Measurements from ENCODE around the gene N4BP2L1.

The N4BP2L1 gene

GRCh38 chr13:32427852-32428580 lies at the start of gene N4BP2L1:
TSS of gene N4BP2L1 (minus strand) at chr13:32428130. CDS start at chr13:32428082, 48 bp downstream.
- peak; percentile 63 for DNase-seq (ENCODE audit: low read depth)

- DNase-seq (ENCODE audit: low read depth) = no peak
Observed at GRCh38 chr13:32476892-32477291, 49.0 kb upstream of the N4BP2L1 start.

- DNase-seq (ENCODE audit: low read depth) = no peak
Observed at GRCh38 chr13:32476021-32476731, 48.2 kb upstream of the N4BP2L1 start.

DNA sequence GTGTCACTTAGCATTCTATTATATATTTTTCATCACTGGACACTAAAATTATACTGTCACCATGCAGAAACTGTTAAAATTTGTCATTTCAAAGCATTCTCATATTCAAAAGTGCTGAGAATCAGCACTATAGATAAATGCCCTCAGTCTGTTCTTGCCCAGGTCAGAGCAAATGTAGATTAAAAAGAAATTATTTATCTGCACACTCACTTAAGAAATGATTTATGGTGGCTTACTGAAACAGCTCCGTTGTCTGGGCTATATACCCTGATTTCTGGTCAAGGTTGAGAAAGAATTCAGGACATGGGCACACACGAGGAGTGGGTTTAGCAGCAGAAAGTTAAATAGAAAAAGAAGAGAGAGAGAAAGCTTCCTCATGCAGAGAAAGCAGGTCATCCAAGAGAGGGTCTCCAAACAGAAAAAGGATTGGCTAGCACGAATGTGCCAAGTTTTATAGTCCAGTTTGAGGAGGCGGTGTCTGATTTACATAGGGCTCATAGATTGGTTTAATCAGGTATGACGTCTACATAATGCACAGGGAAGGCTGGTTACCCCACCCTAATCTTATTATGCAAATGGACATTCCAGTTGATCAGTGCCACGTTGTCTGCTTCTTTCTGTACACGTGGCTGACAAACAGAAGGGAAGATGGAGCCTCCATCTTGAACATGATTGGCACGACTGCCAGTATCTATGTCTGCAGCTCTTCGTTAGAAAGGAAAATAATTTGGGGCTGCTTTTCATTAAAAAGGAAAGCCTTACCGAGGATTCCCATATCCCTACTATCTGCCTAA lies 47.3 kb upstream of the N4BP2L1 start:
- no peak for DNase-seq (ENCODE audit: low read depth)

- no peak for DNase-seq (ENCODE audit: low read depth)
Observed at GRCh38 chr13:32473650-32474049, 45.7 kb upstream of the N4BP2L1 start.

- DNase-seq (ENCODE audit: low read depth) = no peak
Observed at GRCh38 chr13:32472194-32472621, 44.3 kb upstream of the N4BP2L1 start.

GRCh38 chr13:32471187-32471922 lies 43.4 kb upstream of the N4BP2L1 start:
- DNase-seq (ENCODE audit: low read depth) = no peak

DNA sequence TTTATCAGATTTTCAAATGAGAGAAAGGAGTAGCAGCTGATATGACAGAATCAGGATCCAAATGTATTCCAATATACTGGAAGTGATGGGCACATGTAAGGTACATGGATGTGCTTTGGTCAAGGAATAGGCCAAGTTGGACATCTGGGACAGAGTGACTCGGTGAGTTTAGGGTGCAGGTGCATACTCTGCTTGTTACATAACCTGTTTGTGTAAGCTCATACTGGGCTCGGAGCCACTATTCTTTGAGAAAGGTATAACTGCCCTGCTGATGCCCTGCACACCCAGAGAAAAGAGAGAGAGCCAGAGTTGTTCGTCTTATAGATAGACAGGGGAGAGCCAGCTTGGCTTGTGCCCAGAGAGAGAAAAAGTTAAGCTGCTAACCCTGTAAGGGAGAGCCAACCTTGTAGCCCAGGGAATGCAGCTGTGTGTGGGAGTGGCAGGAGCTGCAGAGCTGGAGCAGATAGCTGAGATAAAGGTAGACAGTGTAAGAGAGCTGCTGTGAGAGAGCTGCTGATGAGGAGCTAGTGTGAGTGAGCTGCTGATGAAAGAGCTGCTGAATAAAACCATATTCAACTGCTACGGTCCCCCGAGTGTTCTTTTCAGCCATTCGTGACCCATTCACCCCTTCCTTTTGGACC lies 40.7 kb upstream of the N4BP2L1 start:
- no peak for DNase-seq (ENCODE audit: low read depth)

DNA sequence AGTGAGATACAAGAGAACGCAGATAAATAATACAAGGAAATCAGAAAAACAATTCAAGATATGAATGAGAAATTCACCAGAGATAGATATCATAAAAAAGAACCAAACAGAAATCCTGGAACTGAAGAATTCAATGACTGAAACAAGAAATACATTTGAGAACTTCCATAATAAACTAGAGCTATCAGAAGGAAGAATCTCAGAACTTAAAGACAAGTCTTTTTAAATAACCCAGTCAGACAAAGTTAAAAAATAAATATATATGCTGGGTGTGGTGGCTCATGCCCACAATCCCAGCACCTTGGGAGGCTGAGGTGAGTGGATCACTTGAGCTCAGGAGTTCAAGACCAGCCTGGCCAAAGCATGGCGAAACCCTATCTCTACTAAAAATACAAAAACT lies 28.7 kb upstream of the N4BP2L1 start:
- DNase-seq (ENCODE audit: low read depth) = no peak

DNA sequence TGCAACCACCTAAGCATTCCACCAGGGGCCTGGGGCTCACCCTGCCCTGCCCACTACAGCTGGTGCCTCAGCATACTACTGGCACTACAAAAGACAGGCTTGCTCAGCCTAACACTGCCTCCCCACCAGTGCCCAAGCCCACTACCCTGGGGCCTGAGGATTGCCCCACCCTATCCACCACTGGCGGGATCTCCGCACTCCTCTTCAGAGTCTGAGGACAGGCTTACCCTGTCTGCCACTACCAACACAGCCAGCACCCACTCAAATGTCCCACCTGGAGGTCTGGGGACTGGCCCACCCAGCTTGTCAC lies 27.6 kb upstream of the N4BP2L1 start:
- DNase-seq (ENCODE audit: low read depth) = no peak

GRCh38 chr13:32454886-32455593 lies 27.1 kb upstream of the N4BP2L1 start:
- no peak for DNase-seq (ENCODE audit: low read depth)

DNA sequence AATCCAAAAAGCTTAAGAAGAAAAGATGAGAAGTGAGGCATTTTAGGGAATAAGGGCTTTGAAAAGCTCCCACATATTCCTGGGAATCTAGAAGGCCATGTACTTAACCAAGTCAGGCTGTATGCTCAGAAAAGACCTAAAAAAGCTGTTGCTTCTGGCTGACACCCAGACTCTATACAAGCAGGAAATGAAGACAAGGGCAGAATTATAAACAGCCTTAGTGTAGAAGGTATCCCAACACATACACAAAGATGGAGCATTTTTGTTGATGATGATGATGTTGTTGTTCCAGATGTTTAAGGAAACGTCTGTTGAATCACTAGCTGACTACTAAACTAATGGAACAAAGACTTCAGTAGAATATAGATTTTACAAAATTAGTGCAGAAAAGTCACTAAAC lies 26.1 kb upstream of the N4BP2L1 start:
- DNase-seq (ENCODE audit: low read depth) = no peak

GRCh38 chr13:32448972-32449371 lies 21.0 kb upstream of the N4BP2L1 start:
- no peak for DNase-seq (ENCODE audit: low read depth)

DNA sequence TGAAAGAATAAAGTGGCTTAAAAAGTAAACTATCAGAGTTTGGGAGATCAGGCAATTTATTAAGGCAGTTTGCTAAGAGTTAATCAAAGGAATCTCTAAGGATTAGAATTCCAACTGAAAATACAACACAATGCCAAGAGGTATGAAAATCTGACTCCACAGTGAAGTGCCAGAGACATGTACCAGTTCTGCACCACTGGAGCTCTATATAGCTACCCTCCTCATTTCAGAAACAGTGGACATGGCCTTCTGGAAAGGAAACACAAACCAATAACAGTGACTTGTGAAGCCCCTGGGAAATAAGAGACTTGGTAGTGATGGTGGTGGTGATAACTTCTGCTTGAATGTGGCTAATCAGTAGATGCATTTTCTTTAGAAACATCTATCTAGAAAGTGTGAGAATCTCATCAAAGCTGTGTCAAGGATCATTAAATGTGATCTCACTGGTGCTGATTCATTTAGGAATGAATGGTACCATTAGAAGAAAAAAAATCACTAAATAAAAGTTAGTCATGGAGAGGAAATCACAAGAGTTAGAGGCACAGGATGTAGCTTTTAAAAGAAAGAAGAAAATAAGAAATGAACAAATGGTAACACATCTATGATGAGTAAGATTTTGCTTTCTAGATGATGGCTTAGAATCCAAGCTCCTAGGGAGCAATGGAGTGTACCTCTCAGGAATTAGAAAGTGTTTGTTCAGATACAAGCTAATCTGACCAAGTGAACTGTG lies 20.1 kb upstream of the N4BP2L1 start:
- DNase-seq (ENCODE audit: low read depth) = no peak

DNA sequence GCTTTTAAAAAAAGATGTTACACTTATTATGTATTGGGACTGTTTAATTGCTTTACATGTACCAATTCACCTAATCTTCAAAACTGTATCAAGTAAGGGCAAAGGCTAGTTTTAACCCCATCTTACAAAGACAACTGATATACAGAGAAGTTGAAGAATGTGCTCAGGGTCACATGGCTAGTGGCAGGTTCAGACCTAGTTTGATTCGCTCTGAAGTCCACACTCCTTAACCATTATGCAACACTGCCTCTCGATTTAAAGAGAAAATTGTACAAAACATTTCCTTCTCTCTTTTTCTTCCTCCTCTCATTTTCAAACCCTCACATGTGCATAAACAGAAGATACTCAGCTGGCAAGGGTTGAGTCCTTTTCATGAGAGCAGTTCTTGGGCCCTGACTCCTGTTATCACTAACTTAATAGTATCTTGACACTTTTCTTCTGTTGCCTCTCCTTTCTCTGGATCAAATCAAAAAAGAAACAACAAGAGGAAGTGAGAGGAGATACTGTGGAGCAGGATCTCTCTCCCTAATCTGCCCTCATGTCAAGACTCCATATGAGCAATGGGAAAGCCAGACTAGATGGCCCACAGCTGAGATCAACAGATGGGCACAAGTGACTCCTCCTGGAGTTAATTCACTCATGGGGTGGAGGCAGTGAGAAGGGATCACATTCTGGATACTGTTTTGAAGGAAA lies 19.0 kb upstream of the N4BP2L1 start:
- DNase-seq (ENCODE audit: low read depth) = no peak

- DNase-seq (ENCODE audit: low read depth) = no peak
Observed at GRCh38 chr13:32446220-32446619, 18.3 kb upstream of the N4BP2L1 start.

GRCh38 chr13:32445461-32445860 lies 17.5 kb upstream of the N4BP2L1 start:
- no peak for DNase-seq (ENCODE audit: low read depth)

GRCh38 chr13:32443111-32443510 lies 15.2 kb upstream of the N4BP2L1 start:
- DNase-seq (ENCODE audit: low read depth) = no peak

DNA sequence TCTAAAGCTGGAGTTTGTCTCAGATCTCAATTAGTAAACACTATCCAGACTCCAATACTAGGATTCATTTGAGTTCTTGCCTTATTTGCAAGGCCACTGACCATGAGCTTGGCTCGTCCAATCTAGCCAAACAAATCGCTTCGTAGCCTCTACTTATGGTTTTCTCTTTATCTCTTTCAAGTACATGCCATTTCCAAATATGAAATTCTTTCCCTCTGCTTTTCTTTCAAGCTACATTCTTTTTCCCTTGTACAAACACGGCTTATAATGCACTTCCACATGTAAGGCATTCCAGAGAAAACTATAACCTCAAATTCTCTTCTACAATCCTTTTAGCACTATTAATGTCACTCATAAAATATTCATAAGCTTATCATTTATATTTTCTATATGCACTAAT lies 10.9 kb upstream of the N4BP2L1 start:
- DNase-seq (ENCODE audit: low read depth) = no peak

- DNase-seq (ENCODE audit: low read depth) = no peak
Observed at GRCh38 chr13:32432856-32433255, 4.9 kb upstream of the N4BP2L1 start.

Measured in activated T-cell treated with anti-CD3 and anti-CD28 coated beads for 1 hour (primary cell).